ENCODE data around the gene MICU1. TPM values are rescaled to one million over a fixed set of nuclear protein-coding genes. Genes with fewer than 3 reads are reported as not detected.
A peak's percentile ranks its signal among the peaks of the same experiment; 100 is the strongest.

MICU1 gene
- total RNA-seq, 1 experiment from 2014 or later, result 40.3 TPM

- no peaks in the 10 kb centered on the region for H3K9me3 ChIP-seq (ENCODE audit: low read length)
- H3K4me1 ChIP-seq (ENCODE audit: low read length), result peaks cover 10% of the 10 kb centered on the region
- H3K36me3 ChIP-seq (ENCODE audit: insufficient read depth, low read length), result no peaks in the 10 kb centered on the region
- H3K4me2 ChIP-seq (ENCODE audit: low read depth, low read length, poor library complexity, severe bottlenecking), result no peak overlapping the region
- no peaks in the 10 kb centered on the region for H3K27me3 ChIP-seq (ENCODE audit: low read length)
- H3K27ac ChIP-seq (ENCODE audit: low read length), result no peak overlapping the region
- DNase-seq, result no peak
- no peak overlapping the region for H3K4me3 ChIP-seq (ENCODE audit: low read length)
- no peaks in the 10 kb centered on the region for H3K79me2 ChIP-seq (ENCODE audit: low read length)
- H3K9me2 ChIP-seq (replicated peaks; ENCODE audit: insufficient read depth, low read length), result no peaks in the 10 kb centered on the region
- no peaks in the 10 kb centered on the region for H4K20me1 ChIP-seq (ENCODE audit: insufficient read depth, low read depth, low read length)
- no peak overlapping the region for H3K9ac ChIP-seq (ENCODE audit: low read length)
- no peak overlapping the region for H2AFZ ChIP-seq (ENCODE audit: low read length)
Measured at GRCh38 chr10:72367301-72367960, 258.4 kb downstream of the MICU1 start.

- H3K36me3 ChIP-seq (ENCODE audit: insufficient read depth, low read length), result no peaks in the 10 kb centered on the region
- H3K4me2 ChIP-seq (ENCODE audit: low read depth, low read length, poor library complexity, severe bottlenecking), result no peak overlapping the region
- H3K9me3 ChIP-seq (ENCODE audit: low read length), result no peaks in the 10 kb centered on the region
- H2AFZ ChIP-seq (ENCODE audit: low read length), result peak overlapping the region; percentile 77; the same call in 1 of the 2 replicates
- no peaks in the 10 kb centered on the region for H3K27me3 ChIP-seq (ENCODE audit: low read length)
- H3K4me1 ChIP-seq (ENCODE audit: low read length), result peaks cover 10% of the 10 kb centered on the region
- no peak overlapping the region for H3K27ac ChIP-seq (ENCODE audit: low read length)
- H3K9me2 ChIP-seq (replicated peaks; ENCODE audit: insufficient read depth, low read length), result no peaks in the 10 kb centered on the region
- H3K9ac ChIP-seq (ENCODE audit: low read length), result no peak overlapping the region
- no peak overlapping the region for H3K4me3 ChIP-seq (ENCODE audit: low read length)
- no peak for DNase-seq
- no peaks in the 10 kb centered on the region for H3K79me2 ChIP-seq (ENCODE audit: low read length)
- no peaks in the 10 kb centered on the region for H4K20me1 ChIP-seq (ENCODE audit: insufficient read depth, low read depth, low read length)
Measured at GRCh38 chr10:72365106-72365895, 260.6 kb downstream of the MICU1 start.

- Histone ChIP-seq H3K36me3 (ENCODE audit: insufficient read depth, low read length) (no peaks in the 10 kb centered on the region), H3K9me3 (ENCODE audit: low read length) (no peaks in the 10 kb centered on the region), H3K27me3 (ENCODE audit: low read length) (no peaks in the 10 kb centered on the region), H3K27ac (ENCODE audit: low read length) (no peak overlapping the region), H3K79me2 (ENCODE audit: low read length) (no peaks in the 10 kb centered on the region), H3K4me2 (ENCODE audit: low read depth, low read length, poor library complexity, severe bottlenecking) (peak overlapping the region; percentile 71), H3K4me3 (ENCODE audit: low read length) (peak overlapping the region; percentile 52; the same call in 1 of the 2 replicates), H4K20me1 (ENCODE audit: insufficient read depth, low read depth, low read length) (no peaks in the 10 kb centered on the region), H3K4me1 (ENCODE audit: low read length) (peaks cover 10% of the 10 kb centered on the region), H3K9me2 (replicated peaks; ENCODE audit: insufficient read depth, low read length) (no peaks in the 10 kb centered on the region), H3K9ac (ENCODE audit: low read length) (peak overlapping the region; percentile 56), H2AFZ (ENCODE audit: low read length) (peak overlapping the region; percentile 77)
- peak; percentile 95 for DNase-seq
Measured at GRCh38 chr10:72364239-72364777, 261.6 kb downstream of the MICU1 start.

DNA sequence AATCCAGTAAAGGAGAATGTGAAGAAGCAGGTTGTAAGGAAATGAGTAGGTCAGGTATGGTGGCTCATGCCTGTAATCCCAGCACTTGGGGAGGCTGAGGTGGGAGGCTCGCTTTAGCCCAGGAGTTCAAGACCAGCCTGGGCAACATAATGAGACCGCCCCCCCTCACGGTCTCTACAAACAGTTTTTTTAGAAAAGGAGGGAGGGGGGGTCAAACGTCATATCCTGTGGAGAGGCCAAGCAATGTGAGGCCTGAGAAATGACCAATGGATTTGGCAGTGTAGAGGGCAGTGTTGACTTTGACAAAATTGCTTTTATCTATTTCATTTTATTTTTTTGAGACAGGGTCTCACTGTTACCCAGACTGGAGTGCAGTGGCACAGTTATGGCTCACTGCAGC, 268.9 kb downstream of the MICU1 start:
- Histone ChIP-seq H4K20me1 (ENCODE audit: insufficient read depth, low read depth, low read length) (peaks cover 12% of the 10 kb centered on the region), H3K4me3 (ENCODE audit: low read length) (no peak overlapping the region), H3K27me3 (ENCODE audit: low read length) (no peaks in the 10 kb centered on the region), H2AFZ (ENCODE audit: low read length) (no peak overlapping the region), H3K9ac (ENCODE audit: low read length) (no peak overlapping the region), H3K79me2 (ENCODE audit: low read length) (peaks cover 24% of the 10 kb centered on the region), H3K9me2 (replicated peaks; ENCODE audit: insufficient read depth, low read length) (no peaks in the 10 kb centered on the region), H3K9me3 (ENCODE audit: low read length) (no peaks in the 10 kb centered on the region), H3K36me3 (ENCODE audit: insufficient read depth, low read length) (peaks cover 9% of the 10 kb centered on the region; the same call in 1 of the 2 replicates), H3K4me1 (ENCODE audit: low read length) (peaks cover 21% of the 10 kb centered on the region), H3K4me2 (ENCODE audit: low read depth, low read length, poor library complexity, severe bottlenecking) (no peak overlapping the region), H3K27ac (ENCODE audit: low read length) (no peak overlapping the region)
- no peak for DNase-seq

- H3K9ac ChIP-seq (ENCODE audit: low read length), result no peak overlapping the region
- H3K4me1 ChIP-seq (ENCODE audit: low read length), result peaks cover 21% of the 10 kb centered on the region
- H3K27me3 ChIP-seq (ENCODE audit: low read length), result no peaks in the 10 kb centered on the region
- H3K79me2 ChIP-seq (ENCODE audit: low read length), result peaks cover 33% of the 10 kb centered on the region
- H3K36me3 ChIP-seq (ENCODE audit: insufficient read depth, low read length), result peaks cover 9% of the 10 kb centered on the region; the same call in 1 of the 2 replicates
- no peaks in the 10 kb centered on the region for H3K9me2 ChIP-seq (replicated peaks; ENCODE audit: insufficient read depth, low read length)
- no peak overlapping the region for H3K27ac ChIP-seq (ENCODE audit: low read length)
- H3K4me3 ChIP-seq (ENCODE audit: low read length), result no peak overlapping the region
- no peaks in the 10 kb centered on the region for H3K9me3 ChIP-seq (ENCODE audit: low read length)
- no peak overlapping the region for H3K4me2 ChIP-seq (ENCODE audit: low read depth, low read length, poor library complexity, severe bottlenecking)
- peaks cover 12% of the 10 kb centered on the region for H4K20me1 ChIP-seq (ENCODE audit: insufficient read depth, low read depth, low read length)
- no peak for DNase-seq
- no peak overlapping the region for H2AFZ ChIP-seq (ENCODE audit: low read length)
Measured at GRCh38 chr10:72356115-72356514, 269.8 kb downstream of the MICU1 start.

- Histone ChIP-seq H3K4me1 (ENCODE audit: low read length) (peaks cover 21% of the 10 kb centered on the region), H3K36me3 (ENCODE audit: insufficient read depth, low read length) (peaks cover 9% of the 10 kb centered on the region; the same call in 1 of the 2 replicates), H2AFZ (ENCODE audit: low read length) (peak overlapping the region; percentile 84), H3K79me2 (ENCODE audit: low read length) (peaks cover 42% of the 10 kb centered on the region), H3K9ac (ENCODE audit: low read length) (peak overlapping the region; percentile 99), H3K27me3 (ENCODE audit: low read length) (no peaks in the 10 kb centered on the region), H3K9me2 (replicated peaks; ENCODE audit: insufficient read depth, low read length) (no peaks in the 10 kb centered on the region), H4K20me1 (ENCODE audit: insufficient read depth, low read depth, low read length) (peaks cover 12% of the 10 kb centered on the region), H3K27ac (ENCODE audit: low read length) (no peak overlapping the region), H3K9me3 (ENCODE audit: low read length) (no peaks in the 10 kb centered on the region), H3K4me2 (ENCODE audit: low read depth, low read length, poor library complexity, severe bottlenecking) (peak overlapping the region; percentile 95), H3K4me3 (ENCODE audit: low read length) (peak overlapping the region; percentile 92)
- no peak for DNase-seq
Measured at GRCh38 chr10:72355214-72355555, 270.7 kb downstream of the MICU1 start.

- Histone ChIP-seq H2AFZ (ENCODE audit: low read length) (peak within 1 kb of the TSS; percentile 84), H3K9ac (ENCODE audit: low read length) (peak within 1 kb of the TSS; percentile 99), H3K9me2 (replicated peaks; ENCODE audit: insufficient read depth, low read length) (no peaks in the 10 kb centered on the region), H3K36me3 (ENCODE audit: insufficient read depth, low read length) (peaks cover 9% of the 10 kb centered on the region; the same call in 1 of the 2 replicates), H4K20me1 (ENCODE audit: insufficient read depth, low read depth, low read length) (peaks cover 12% of the 10 kb centered on the region), H3K4me3 (ENCODE audit: low read length) (peak within 1 kb of the TSS; percentile 92), H3K4me1 (ENCODE audit: low read length) (peaks cover 21% of the 10 kb centered on the region), H3K27me3 (ENCODE audit: low read length) (no peaks in the 10 kb centered on the region), H3K27ac (ENCODE audit: low read length) (peak within 1 kb of the TSS; percentile 90), H3K9me3 (ENCODE audit: low read length) (no peaks in the 10 kb centered on the region), H3K79me2 (ENCODE audit: low read length) (peaks cover 47% of the 10 kb centered on the region), H3K4me2 (ENCODE audit: low read depth, low read length, poor library complexity, severe bottlenecking) (peak within 1 kb of the TSS; percentile 95)
- DNase-seq, result peak; percentile 98
Measured at GRCh38 chr10:72354356-72355213, 271.3 kb downstream of the MICU1 start, which contains the start of gene DNAJB12. TSS of gene DNAJB12 (minus strand) at chr10:72354919. CDS start at chr10:72354897, 22 bp downstream.

Measured in Karpas-422 (cell line).